ENCODE results near the gene HILPDA.

GRCh38 chr7:128447941-128448564, 7.6 kb upstream of the HILPDA start:
- TF ChIP-seq, protein P1, sequence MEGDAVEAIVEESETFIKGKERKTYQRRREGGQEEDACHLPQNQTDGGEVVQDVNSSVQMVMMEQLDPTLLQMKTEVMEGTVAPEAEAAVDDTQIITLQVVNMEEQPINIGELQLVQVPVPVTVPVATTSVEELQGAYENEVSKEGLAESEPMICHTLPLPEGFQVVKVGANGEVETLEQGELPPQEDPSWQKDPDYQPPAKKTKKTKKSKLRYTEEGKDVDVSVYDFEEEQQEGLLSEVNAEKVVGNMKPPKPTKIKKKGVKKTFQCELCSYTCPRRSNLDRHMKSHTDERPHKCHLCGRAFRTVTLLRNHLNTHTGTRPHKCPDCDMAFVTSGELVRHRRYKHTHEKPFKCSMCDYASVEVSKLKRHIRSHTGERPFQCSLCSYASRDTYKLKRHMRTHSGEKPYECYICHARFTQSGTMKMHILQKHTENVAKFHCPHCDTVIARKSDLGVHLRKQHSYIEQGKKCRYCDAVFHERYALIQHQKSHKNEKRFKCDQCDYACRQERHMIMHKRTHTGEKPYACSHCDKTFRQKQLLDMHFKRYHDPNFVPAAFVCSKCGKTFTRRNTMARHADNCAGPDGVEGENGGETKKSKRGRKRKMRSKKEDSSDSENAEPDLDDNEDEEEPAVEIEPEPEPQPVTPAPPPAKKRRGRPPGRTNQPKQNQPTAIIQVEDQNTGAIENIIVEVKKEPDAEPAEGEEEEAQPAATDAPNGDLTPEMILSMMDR (IDR thresholded peaks at IDR 0.05) = no peak
- TF ChIP-seq POLR2A (IDR thresholded peaks at IDR 0.05) (no peak), POLR2AphosphoS5 (IDR thresholded peaks at IDR 0.05) (no peak)

All from prostate gland (tissue), 2 donors.